Medulla oblongata (tissue), 1 donor: ENCODE results near the gene ITGB2.
"Not testable (repeated sequence)": the region's sequence is repeated elsewhere in the genome, so short reads cannot be mapped to it uniquely, and the experiment has no call there.

Experiments used
- DNase-seq: peaks from one replicate; pipeline ENCODE4 v3.0.0-alpha.2; 2015; ENCODE audit errors: extremely low spot score

The ITGB2 gene

GRCh38 chr21:44926331-44927101, 5.8 kb upstream of the ITGB2 start:
- DNase-seq, result no peak

- no peak for DNase-seq
Observed at GRCh38 chr21:44925378-44925755, 4.7 kb upstream of the ITGB2 start.

- DNase-seq, result peak; percentile 34
Observed at GRCh38 chr21:44924606-44925377, 4.1 kb upstream of the ITGB2 start.

GRCh38 chr21:44923480-44924084, 2.9 kb upstream of the ITGB2 start:
- DNase-seq, result no peak

GRCh38 chr21:44921928-44922327, 1.2 kb upstream of the ITGB2 start:
- no peak for DNase-seq

GRCh38 chr21:44919913-44920693, 596 bp downstream of the ITGB2 start:
- DNase-seq, result no peak

- DNase-seq, result no peak
Observed at GRCh38 chr21:44919111-44919912, 1.4 kb downstream of the ITGB2 start.

GRCh38 chr21:44918581-44919033, 2.1 kb downstream of the ITGB2 start:
- no peak for DNase-seq

- DNase-seq, result no peak
Observed at GRCh38 chr21:44918107-44918470, 2.6 kb downstream of the ITGB2 start.

GRCh38 chr21:44917446-44918106, 3.1 kb downstream of the ITGB2 start:
- DNase-seq, result no peak

- DNase-seq, result no peak
Observed at GRCh38 chr21:44916965-44917364, 3.7 kb downstream of the ITGB2 start.

- DNase-seq, result no peak
Observed at GRCh38 chr21:44914176-44914874, 6.4 kb downstream of the ITGB2 start.

GRCh38 chr21:44913425-44914175, 7.1 kb downstream of the ITGB2 start:
- DNase-seq, result no peak

- not testable (repeated sequence) for DNase-seq
Observed at GRCh38 chr21:44912506-44913412, 7.9 kb downstream of the ITGB2 start.

- no peak for DNase-seq
Observed at GRCh38 chr21:44912158-44912473, 8.6 kb downstream of the ITGB2 start.

GRCh38 chr21:44911384-44912157, 9.1 kb downstream of the ITGB2 start:
- DNase-seq, result peak; percentile 81

GRCh38 chr21:44911068-44911383, 9.7 kb downstream of the ITGB2 start:
- no peak for DNase-seq
